Thymus (tissue), 11 donors: Measurements from ENCODE around the gene TMEM198. TPM values are rescaled to one million over a fixed set of nuclear protein-coding genes. Genes with fewer than 3 reads are reported as not detected.

ENCODE experiments used
- DNase-seq, 9 donors: peaks; one replicate each; pipeline ENCODE4 v3.0.0-alpha.2; 2013; ENCODE audit warnings: low spot score in 9 of 9, low read depth in 6 of 9, missing footprints in 1 of 9
- H3K27ac ChIP-seq, 2 donors: one replicate each; pipeline ENCODE4 v1.5.1; 2013; ENCODE audit warnings: control low read depth in 1 of 2, low read depth in 1 of 2, low read length in 1 of 2, mild to moderate bottlenecking in 1 of 2, moderate library complexity in 1 of 2
- H3K27me3 ChIP-seq, 2 donors: one replicate each; pipeline ENCODE4 v1.5.1; 2013; ENCODE audit warnings: low read length in 1 of 2; ENCODE audit not compliant: control insufficient read depth in 2 of 2, insufficient read depth in 1 of 2
- H3K36me3 ChIP-seq, 2 donors: one replicate each; pipeline ENCODE4 v1.5.1; 2013; ENCODE audit warnings: low read length in 1 of 2, mild to moderate bottlenecking in 1 of 2, moderate library complexity in 1 of 2; ENCODE audit not compliant: control insufficient read depth in 2 of 2, insufficient read depth in 2 of 2
- H3K4me1 ChIP-seq, 2 donors: one replicate each; pipeline ENCODE4 v1.5.1; 2013; ENCODE audit warnings: low read length in 2 of 2; ENCODE audit not compliant: control insufficient read depth in 2 of 2, insufficient read depth in 2 of 2
- H3K4me3 ChIP-seq, 2 donors: one replicate each; pipeline ENCODE4 v1.5.1; 2013; ENCODE audit warnings: low read length in 2 of 2, control low read depth in 1 of 2, mild to moderate bottlenecking in 1 of 2
- H3K9me3 ChIP-seq, 2 donors: one replicate each; pipeline ENCODE4 v1.5.1; 2013; ENCODE audit warnings: low read length in 1 of 2, mild to moderate bottlenecking in 1 of 2; ENCODE audit not compliant: control insufficient read depth in 2 of 2, insufficient read depth in 1 of 2
- WGBS: extraction: QIAGEN DNeasy Blood & Tissue Kit; methylation state at CpG from one replicate; pipeline ENCODE4 v1.1.7; 2013; 5-methylcytosine and 5-hydroxymethylcytosine counted together
- polyA plus RNA-seq: library from polyadenylated mRNA; stranded (reverse); fragments of 200-250 nt; gene quantifications from one replicate; pipeline ENCODE4 v1.2.3, GENCODE V29; 2013
- total RNA-seq: library from RNA; stranded (reverse); fragments of 120-200 nt; gene quantifications from one replicate; pipeline ENCODE4 v1.2.4, GENCODE V29; 2013
- donor health status: healthy.

TMEM198 gene
- total and polyA plus RNA-seq, 2 donors = 0.52 to 3.7 TPM

- Histone ChIP-seq H3K27me3 (no peaks in the 10 kb centered on the region), H3K36me3 (peaks cover 14 to 19% of the 10 kb centered on the region in 2 donors), H3K4me1 (peaks cover 22 to 47% of the 10 kb centered on the region in 2 donors), H3K4me3 (peak within 1 kb of the TSS; percentile 92 to 95), H3K9me3 (no peaks in the 10 kb centered on the region), H3K27ac (peak within 1 kb of the TSS; percentile 84 to 96)
- under 1% methylated on average over 57 of the region's 57 CpGs for WGBS
- DNase-seq = peak; percentile 82 to 96 (median 87)
These were observed 53.9 kb downstream of the TMEM198 start, which contains the start of gene STK11IP for GRCh38 chr2:219597552-219598307. Gene STK11IP (plus strand): TSS chr2:219597857. CDS start chr2:219598120, 263 bp downstream.

GRCh38 chr2:219598308-219599078 is 54.7 kb downstream of the TMEM198 start:
- Histone ChIP-seq H3K4me3 (peak overlapping the region; percentile 92 to 95), H3K36me3 (peaks cover 17 to 19% of the 10 kb centered on the region in 2 donors), H3K9me3 (no peaks in the 10 kb centered on the region), H3K27ac (peak overlapping the region in 1 of 2 donors; percentile 84), H3K27me3 (no peaks in the 10 kb centered on the region), H3K4me1 (peaks cover 22 to 52% of the 10 kb centered on the region in 2 donors)
- no peak for DNase-seq
- 45% methylated on average over 9 of the region's 9 CpGs for WGBS

Other genes starting within 250 kb of the TMEM198 start
- 0.14 TPM for gene PTPRN, start 234.6 kb upstream of the TMEM198 start, total RNA-seq
- 0.41 TPM for gene PTPRN, start 234.6 kb upstream of the TMEM198 start, polyA plus RNA-seq
- not detected for gene RESP18, start 211.3 kb upstream of the TMEM198 start, total RNA-seq
- 0.07 TPM for gene RESP18, start 211.3 kb upstream of the TMEM198 start, polyA plus RNA-seq
- 33.6 TPM for gene DNPEP, start 156.1 kb upstream of the TMEM198 start, total RNA-seq
- gene DNPEP, start 156.1 kb upstream of the TMEM198 start, polyA plus RNA-seq = 105 TPM
- gene DES, start 125.7 kb upstream of the TMEM198 start, total RNA-seq = 3.4 TPM
- gene DES, start 125.7 kb upstream of the TMEM198 start, polyA plus RNA-seq = 21.6 TPM
- gene SPEG, start 109.2 kb upstream of the TMEM198 start, total RNA-seq = 1.3 TPM
- gene SPEG, start 109.2 kb upstream of the TMEM198 start, polyA plus RNA-seq = 19.8 TPM
- 17.6 TPM for gene GMPPA, start 45.1 kb upstream of the TMEM198 start, total RNA-seq
- 32.7 TPM for gene GMPPA, start 45.1 kb upstream of the TMEM198 start, polyA plus RNA-seq
- gene ASIC4, start 29.5 kb upstream of the TMEM198 start, total RNA-seq = 0.05 TPM
- 0.23 TPM for gene ASIC4, start 29.5 kb upstream of the TMEM198 start, polyA plus RNA-seq
- 8.5 TPM for gene CHPF, start 219 bp upstream of the TMEM198 start, total RNA-seq
- 17.5 TPM for gene CHPF, start 219 bp upstream of the TMEM198 start, polyA plus RNA-seq
- gene OBSL1, start 27.5 kb downstream of the TMEM198 start, total RNA-seq = 9.6 TPM
- 34.2 TPM for gene OBSL1, start 27.5 kb downstream of the TMEM198 start, polyA plus RNA-seq
- 0.05 TPM for gene INHA, start 28.3 kb downstream of the TMEM198 start, total RNA-seq
- gene INHA, start 28.3 kb downstream of the TMEM198 start, polyA plus RNA-seq = 0.71 TPM
- 27.8 TPM for gene STK11IP, start 53.8 kb downstream of the TMEM198 start, total RNA-seq
- 68.7 TPM for gene STK11IP, start 53.8 kb downstream of the TMEM198 start, polyA plus RNA-seq
- 0.47 TPM for gene SLC4A3, start 83.6 kb downstream of the TMEM198 start, total RNA-seq
- 6.9 TPM for gene SLC4A3, start 83.6 kb downstream of the TMEM198 start, polyA plus RNA-seq